Stimulated activated CD8-positive, alpha-beta memory T cell treated with anti-CD3 and anti-CD28 coated beads, Interleukin-7, amount 100 ng/mL, for 4 hours (primary cell): ENCODE data around the gene PPP6R3.

Source experiments
- DNase-seq, 2 donors: peaks; one replicate each; pipeline ENCODE4 v3.0.0-alpha.2; 2020; ENCODE audit warnings: low read depth in 2 of 2

PPP6R3 gene

DNA sequence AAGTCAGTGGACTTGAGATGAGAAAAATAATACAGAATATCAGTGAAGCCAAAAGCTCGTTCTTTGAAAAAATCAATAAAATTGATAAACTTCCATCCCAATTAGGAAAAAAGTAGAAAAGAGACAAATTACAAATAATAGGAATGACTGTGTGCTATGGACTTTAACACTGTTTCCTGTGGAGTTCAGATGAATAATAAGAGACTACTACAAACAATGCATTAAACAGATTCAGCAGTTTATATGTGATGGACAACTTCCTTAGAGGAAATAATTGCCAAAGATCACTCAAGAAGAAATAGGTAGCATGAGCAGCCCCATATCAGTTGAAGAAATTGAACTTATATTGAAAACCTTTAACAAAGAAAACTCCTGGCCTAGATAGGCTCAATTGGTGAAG lies 99.7 kb downstream of the PPP6R3 start:
- DNase-seq = no peak

DNA sequence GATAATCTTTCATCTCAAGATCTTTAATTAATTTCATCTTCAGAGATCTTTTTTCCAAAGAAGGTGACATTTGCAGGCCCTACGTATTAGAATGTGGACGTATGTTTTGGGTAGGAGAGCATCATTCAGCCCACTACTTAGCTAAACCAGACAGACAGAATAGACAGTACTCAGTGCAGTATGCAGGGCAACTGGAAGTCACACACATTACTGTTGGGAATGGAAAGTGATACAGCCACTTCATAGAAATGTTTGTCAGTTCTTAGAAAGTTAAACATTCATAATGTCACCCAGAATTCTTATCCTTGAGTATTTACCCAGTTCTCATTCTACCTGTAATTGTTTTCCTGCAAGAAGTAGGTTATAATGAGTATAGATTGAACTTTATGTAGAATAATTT lies 102.9 kb downstream of the PPP6R3 start:
- DNase-seq = no peak

DNA sequence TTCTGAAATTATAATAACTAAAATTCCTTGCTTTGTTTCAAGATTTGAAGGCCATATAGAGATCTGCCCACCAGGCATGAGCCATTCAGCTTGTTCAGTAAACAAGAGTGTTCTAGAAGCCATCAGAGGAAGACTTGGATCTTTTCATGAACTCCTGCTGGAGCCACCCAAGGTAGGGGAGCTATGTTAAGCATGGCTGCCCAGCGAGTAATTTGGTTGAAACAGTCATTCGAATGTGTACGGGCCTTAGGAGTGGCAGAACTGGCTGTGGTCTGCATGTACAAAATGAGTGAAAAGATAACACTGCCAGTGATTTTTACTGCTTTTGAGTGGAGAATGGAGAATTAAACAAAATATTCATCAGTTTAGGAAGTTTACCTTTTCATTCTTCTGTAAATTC lies 103.7 kb downstream of the PPP6R3 start:
- no peak for DNase-seq

DNA sequence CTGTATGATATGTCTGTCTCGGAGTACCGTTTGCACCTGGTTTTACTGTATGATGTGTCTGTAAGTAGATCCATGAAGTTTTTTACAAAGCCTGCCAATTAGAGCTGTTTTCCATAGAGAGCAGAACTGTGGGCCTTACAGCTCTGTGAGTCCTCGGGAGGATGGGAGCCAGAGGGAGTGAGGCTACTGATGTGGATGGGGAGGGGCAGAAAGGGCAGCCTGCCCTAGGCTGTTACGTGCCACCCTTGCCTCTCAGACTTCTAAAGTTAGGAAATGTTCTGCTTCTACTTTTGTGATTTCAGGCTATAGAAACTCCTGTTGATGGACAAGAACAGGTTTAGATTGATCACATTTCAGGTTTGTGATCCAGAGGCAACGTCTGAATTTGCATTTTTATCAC lies 105.2 kb downstream of the PPP6R3 start:
- no peak for DNase-seq

DNA sequence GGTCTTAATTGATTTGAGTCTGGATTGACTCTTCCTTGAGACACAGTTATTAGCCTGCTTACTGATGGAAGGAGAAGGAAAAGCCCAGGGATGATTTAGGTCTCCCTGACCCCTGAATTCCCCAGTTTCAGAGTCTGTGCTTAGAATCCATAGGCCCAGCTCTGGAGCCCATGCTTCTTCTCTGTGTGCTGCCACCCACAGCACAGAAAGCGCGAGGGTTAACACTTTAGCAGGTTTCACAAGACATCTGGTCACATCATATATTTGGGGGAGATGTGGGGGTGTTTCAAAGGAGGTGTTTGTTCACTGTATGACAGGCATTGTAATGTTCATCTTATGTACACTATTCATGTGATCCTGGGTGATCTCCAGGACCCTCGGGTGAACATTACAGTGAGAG lies 107.0 kb downstream of the PPP6R3 start:
- DNase-seq = no peak

DNA sequence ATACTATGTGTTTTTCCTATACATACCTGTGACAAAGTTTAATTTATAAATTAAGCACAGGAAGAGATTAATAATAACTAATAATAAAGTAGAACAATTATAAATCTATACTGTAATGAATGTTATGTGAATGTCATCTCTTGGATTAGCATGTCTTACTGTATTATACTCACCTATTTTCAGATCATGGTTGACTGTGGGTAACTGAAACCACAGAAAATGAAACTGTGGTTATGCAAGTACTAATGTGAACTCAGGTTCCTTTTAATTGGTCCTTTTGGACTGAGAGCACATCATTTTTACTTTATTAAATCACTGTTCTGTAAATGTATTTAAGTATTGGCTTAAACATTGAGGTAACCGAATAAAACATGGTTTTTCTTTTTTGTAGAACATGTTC lies 108.8 kb downstream of the PPP6R3 start:
- no peak for DNase-seq

DNA sequence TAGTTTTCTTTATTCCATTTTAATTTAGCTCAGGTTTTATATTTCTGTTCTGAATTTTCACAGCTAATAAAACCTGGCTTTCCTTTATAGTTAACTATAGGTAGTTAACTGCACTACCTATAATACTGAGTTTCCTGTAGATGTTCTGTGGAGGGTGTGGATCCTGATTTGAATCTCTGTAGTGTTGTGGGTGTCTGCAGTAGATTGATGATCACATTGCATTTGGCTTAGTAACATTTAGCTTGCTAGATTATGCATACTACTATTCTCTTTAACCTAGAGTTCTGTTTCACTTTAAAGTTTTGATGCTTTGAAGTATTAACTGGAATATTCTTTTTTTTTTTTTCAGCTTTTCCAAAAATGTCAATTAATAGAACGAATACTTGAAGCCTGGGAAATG lies 110.1 kb downstream of the PPP6R3 start:
- DNase-seq = no peak

DNA sequence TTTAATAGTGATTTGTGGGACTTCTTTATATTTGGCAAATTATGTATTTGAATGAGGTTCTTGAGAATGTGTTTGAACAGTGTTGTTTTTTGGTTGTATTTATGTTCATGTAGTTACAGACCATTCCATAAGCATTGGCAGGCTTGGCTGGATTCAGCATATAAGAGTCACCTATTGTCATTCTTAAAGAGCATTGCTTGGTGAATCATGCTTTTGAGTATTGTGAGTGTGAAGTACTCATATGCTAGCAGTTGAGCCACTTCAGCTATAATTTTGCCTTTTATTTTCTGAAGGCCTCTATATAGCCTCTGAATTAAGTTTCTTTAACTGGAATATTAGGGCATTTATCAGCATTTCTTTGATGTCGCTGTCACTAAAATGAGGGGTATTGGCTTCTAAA lies 113.8 kb downstream of the PPP6R3 start:
- no peak for DNase-seq

DNA sequence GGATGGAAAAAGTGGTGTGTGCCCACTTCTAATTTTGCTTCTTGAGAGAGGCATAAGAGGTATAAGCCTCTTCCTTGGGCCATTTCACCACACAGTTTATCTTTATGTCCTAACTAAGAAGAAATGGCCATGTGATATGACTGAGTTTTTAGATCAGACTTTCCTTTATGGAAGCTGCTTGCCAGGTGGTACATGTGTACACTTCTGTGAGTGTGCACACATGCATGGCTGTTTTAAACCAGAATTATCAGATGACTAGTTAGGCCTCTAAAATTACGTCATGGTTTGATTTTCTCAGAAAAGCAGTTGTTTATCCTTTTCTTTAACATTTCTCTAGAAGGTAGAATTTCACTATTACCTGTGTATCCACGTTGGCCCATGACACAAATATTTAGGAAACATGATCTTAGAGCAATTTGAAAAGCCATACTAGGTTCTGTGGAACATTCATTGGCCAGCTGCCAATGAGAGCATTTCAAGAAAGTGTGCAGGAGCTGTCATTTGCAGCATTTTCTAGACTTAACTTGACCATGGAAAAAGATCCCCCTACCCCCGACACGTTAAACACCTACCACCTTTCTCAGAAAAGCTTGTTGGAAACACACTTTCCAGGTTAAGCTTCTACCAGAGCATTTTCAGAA lies 114.6 kb downstream of the PPP6R3 start:
- no peak for DNase-seq

DNA sequence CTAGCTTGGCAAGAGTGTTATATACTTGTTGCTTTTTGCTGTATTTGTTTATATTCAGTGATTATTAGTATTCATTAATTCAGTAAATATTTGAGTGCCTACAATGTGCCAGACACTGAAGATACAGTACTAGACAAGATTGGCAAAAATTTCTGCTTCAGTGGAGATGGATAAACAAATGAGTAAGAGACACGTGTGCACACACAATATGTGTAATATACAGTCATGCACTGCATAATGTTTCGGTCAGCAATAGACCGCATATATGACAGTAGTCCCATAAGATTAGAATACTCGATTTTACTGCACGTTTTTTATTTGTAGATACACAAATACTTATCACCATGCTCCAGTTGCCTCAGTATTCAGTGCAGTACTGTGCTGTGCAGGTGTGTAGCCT lies 118.9 kb downstream of the PPP6R3 start:
- no peak for DNase-seq

DNA sequence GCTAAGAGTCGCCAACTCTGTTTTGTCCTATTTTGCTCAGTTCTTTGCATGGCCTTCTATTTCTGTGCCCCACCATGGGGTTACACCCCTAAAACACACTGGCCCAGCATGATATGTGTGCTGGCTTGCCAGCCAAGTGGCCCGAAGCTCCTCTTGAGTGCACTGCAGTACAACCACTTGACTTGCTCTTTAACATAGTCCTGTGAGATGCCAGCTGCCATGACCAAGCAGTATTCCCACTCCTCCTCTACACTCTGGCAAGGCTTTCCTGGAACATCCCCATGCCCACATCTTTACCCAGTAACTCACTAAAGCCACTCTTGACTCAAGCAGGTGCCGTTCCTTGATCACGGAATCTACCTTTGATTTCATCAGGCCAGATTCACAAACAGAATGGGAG lies 120.9 kb downstream of the PPP6R3 start:
- no peak for DNase-seq

DNA sequence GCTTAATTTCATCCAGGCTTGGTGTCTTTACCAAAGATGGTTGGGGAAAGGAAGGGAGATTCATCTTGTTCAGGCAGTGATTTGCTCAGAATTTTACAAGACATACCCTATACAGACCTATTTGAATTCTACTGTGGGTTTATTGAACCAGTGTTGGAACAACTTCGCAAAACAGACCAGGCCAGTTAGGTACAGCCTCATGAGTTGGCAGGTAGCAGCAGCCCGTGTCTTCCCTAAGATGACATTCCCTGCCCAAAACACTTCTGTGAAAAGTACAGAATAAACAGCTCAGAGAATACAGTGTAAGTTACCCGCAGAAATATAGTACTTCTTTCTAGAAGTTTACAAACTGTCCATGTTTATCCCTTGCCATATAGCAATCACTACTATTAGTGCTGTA lies 121.3 kb downstream of the PPP6R3 start:
- no peak for DNase-seq

DNA sequence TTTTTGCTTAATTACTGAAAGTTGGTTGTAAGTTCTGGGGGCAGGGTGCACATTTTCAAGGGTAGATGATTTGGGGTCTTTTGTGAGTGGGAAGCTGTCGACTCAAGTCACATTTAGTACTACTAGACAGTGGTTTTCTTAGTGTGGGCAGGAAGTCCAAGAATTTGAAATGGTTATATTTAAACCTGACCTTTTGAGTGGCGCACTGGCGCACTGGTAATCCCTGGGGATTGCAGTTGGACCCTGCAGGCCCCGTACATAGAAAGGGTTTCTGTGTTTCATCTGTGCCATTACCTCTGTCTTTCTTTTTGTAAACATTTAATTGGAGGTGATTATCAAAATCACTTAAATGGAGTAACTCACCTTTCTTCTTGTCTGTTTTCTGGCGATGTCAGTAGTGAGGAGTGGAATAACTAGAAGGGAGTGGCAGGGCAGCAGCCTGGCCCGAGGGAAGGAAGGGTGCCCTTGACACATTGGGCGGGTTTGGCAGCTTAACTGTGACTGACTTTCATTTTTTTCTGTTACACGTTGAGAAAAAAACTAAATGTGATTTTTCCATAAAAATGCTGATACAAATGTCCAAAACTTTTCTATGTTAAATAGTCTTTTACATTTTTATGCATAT lies 122.0 kb downstream of the PPP6R3 start:
- no peak for DNase-seq

DNA sequence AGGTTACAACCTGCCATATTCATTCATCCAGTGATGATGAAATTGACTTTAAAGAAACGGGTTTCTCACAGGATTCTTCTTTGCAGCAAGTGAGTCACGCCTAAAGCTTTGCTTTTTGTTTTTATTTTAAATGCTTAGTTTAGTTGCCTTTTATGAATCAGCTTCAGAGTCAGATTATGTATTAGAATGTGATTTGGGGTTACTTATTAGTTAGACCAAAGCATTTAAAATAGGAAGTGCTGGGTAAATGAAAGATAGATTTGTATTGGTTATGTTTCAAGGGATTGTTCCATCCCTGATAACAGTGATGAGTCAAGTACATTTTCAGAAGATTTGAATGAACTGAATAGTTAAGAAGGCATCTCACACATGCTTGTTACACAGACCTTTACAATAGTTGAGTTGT lies 122.5 kb downstream of the PPP6R3 start:
- DNase-seq = no peak

DNA sequence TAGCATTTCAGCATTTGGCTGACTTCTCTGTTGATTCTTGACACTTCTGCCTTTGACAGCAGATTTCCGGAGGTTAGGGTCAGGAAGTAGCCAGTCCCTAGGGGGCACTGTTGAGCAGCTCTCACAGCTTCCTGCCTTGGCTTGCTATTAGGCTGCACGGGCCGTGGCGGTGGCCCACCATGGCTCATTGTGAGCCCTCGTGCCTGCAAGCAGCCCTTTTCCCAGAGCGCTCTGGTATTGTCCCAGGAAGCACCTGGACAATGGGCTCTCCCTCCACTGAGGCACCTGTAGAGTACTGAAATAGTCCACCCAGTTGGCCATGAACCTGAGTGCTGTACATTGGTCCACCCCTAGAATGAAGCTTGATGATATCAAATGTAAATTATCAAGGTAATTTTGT lies 123.5 kb downstream of the PPP6R3 start:
- peak; percentile 7 for DNase-seq

DNA sequence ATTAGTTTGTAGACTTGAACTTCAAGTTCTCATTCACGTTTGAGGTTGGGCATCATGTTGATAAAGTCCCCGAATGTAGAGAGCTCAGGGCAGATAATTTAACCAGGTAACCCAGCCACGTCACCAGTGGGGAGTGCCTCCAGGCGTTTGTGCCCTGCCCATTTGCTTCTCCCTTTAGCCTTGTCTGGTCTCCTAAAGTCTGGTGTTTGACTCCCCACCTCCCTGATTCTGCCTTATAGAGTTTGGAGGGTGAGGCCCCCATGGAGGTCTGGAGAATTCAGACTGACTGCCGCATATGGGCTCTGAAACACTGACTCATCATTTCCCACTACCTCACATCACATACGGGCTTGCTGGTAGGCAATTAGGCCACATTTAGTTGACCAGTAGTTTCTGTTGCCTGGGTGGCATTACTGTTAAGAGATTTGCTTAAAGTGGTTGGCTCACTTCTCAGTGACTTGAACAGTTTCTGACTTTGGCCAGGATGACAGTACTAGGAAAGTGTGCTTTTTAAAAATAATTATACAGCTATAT lies 124.5 kb downstream of the PPP6R3 start:
- DNase-seq = no peak

DNA sequence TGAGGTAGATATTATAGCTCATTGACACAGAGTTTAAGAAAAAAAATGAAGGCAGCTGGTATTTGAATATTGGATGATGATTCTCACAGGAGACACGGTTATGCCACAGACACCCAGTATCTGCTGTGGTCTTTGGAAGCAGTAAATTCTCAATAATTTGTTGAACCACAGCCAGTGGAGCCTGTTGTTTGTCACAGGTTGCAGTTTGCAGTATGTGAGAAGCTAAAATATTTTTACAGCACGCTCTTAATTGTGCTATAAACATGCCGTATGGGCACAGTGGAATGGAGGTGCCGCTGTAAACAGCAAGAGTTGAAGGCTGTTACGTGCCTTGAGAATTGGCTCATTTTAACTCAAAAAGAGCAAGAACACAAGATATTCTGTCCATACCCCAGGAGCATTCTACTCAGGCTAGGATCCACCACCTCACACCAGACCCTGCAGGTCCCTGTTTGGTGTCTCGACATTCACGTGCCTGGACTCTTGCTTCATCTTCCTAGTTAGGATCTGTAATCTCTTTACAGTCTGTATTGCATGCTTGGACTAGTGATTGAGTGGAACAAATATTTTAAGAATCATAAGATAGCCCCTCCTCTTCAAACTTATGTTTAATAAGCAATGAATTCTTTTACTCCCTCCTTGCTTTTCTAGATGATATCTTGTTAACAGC lies 129.1 kb downstream of the PPP6R3 start:
- DNase-seq = no peak

DNA sequence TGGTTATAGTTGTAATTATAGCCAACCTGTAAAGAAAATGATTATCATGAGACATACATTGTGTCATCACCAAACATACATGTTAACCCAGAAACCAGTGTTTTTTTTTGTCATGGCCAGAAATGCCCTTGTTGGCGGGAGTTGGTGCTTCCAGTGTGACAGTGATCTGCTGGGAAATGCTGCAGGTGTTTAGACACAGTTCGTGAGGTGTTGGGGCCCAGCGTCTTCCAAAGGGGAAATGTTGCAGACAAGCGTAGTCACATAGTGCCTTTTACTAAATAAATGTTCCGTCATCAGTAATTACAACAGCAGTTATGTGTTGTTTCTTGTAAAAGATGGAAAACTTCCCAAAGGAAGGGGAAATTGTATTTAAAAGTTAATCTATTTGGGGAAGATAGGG lies 131.2 kb downstream of the PPP6R3 start:
- no peak for DNase-seq

DNA sequence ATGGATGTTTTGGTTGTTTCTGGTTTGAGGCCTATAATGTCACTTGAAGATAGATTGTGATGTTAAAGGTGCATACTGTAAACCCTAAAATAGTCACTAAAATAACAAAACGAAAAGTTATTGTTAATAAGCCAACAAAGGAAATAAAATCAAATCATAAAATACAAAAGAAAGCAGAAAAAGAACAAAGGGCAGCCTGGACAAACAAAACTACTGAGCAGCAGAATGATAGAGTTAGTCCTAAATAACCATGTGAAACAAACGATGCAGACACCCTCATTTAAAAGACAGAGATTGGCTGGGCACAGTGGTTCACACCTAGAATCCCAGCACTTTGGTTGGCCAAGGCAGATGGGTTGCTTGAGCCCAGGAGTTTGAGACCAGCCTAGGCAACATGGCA lies 132.9 kb downstream of the PPP6R3 start:
- DNase-seq = no peak

DNA sequence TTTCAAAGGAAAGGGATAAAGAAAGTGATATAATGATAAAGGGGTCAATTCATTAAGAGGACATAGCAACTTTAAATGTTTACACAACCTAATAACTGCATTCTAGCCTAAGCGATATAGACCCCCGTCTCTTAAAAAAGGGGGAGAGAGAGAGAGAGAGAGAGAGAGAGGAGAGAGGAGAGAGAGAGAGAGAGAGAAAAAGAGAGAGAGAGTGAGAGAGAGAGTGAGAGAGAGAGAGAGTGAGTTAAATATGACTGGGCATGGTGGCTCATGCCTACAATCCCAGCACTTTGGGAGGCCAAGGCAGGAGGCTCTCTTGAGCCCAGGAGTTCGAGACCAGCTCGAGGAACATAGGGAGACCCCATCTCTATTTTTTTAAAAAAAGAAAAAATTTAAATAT lies 133.6 kb downstream of the PPP6R3 start:
- no peak for DNase-seq

DNA sequence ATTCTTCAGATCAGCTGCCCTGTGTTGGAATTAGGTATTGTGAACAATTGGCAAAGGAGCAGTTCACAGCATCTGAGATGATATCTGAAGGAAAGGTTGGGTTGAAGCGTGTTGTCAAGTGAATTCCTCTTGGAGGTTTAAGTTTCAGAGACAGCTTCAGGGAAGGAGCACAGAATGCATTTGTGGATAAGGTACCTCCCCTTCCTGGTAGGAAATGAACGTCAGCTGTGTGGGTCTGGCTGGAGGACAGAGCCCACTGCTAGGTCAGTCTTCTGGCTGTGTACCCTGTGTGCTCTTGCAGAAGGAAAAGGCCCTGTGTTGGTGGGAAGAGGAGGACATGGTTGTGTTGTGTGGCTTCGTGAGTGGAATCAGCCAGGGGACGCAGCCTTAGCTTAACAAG lies 135.7 kb downstream of the PPP6R3 start:
- no peak for DNase-seq

DNA sequence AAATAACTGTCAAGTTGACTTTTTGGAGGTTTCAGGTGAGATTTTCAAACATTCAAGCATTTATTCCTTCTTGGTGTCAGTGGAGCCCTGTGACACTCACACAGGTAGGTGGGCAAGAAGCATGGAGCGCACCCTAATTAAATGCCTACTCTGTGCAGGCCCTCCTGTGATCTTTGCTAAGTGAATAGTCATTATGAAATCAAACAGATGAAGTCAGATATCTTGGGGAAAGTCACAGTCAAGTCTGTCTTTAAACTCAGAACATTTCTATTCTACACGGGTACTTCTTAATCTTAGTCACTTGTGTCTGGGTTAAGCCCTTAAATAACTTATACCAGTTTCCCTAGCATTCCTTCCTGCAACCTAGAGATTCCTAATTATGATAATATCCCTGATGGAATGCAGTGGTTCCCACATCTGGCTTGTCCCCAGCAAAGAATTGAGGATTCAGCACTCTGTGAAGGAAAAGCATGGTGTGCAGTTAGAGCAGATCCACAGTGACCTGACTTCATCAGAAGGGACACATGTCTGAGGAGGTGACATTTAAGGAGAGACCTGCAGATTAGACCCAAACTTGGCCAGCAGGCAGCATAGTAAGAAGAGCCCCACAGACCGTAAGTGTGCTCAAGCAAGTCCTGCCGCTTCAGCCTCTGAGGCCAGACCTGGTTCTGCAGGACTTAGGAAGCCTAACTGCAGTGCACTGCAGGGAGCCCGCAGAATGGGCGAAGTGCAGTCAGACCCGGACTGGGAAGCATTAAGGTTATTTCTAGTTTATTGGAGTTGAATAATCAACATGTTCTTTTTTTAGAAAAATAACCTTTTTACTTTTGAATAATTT lies 138.5 kb downstream of the PPP6R3 start:
- no peak for DNase-seq
